GM12872 (cell line): Measurements from ENCODE around the gene LSM7.

Experiments used
- TF ChIP-seq, protein P1 (sequence below): IDR thresholded peaks from 3 replicates; pipeline ENCODE4 v1.5.1; 2011; ENCODE audit warnings: low read depth, mild to moderate bottlenecking, low read length, moderate library complexity; ENCODE audit not compliant: insufficient read depth

LSM7 gene

DNA sequence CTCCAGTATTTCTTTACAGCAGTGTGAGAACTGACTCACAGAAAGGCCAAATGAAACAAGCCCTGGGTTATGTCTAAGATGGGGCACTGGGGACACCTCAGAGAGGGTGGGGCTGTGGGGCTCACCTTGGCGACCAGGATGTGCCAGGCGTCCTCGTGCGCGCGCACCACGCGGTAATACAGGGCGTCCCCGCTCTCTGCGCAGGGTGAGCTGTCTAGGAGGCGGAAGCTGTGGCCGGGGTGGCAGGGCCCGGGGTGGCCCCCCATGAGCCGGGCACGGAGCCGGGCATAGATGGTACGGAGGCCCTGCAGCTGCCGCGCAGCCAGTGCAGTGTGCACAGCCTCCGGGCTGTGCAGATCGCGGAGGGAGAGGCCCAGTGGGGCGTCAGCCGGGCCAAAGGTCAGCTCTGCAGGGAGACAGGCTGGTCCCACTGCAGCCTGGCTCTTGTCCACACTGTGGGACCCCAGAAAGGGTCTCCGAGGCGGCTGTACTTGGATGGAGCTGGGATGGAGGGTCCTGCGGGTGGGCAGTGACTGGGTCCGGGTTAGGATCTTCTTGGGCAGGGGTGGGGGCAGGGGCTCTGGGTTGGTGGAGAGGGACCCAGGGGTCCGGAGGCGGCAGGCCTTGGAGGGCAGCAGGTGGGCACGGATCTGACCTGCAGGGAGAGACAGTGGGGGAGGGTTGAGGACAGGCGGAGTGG, 49.8 kb downstream of the LSM7 start:
- TF ChIP-seq, protein P1, sequence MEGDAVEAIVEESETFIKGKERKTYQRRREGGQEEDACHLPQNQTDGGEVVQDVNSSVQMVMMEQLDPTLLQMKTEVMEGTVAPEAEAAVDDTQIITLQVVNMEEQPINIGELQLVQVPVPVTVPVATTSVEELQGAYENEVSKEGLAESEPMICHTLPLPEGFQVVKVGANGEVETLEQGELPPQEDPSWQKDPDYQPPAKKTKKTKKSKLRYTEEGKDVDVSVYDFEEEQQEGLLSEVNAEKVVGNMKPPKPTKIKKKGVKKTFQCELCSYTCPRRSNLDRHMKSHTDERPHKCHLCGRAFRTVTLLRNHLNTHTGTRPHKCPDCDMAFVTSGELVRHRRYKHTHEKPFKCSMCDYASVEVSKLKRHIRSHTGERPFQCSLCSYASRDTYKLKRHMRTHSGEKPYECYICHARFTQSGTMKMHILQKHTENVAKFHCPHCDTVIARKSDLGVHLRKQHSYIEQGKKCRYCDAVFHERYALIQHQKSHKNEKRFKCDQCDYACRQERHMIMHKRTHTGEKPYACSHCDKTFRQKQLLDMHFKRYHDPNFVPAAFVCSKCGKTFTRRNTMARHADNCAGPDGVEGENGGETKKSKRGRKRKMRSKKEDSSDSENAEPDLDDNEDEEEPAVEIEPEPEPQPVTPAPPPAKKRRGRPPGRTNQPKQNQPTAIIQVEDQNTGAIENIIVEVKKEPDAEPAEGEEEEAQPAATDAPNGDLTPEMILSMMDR, result no peak

DNA sequence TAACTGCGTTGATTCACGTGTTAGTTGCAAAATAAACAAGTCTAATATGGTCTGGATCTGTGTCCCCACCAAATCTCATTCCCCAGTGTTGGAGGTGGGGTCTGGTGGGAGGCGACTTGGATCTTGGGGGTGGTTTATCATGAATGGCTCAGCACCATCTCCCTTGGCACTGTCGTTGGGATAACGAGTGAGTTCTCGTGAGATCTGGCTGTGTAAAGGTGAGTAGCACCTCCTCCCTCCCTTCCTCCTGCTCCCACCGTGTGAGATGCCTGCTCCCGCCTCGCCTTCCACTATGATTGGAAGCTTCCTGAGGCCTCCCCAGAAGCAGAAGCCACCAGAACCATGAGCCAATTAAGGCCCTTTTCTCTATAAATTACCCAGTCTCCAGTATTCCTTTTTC, 51.2 kb downstream of the LSM7 start:
- TF ChIP-seq, protein P1, result no peak

DNA sequence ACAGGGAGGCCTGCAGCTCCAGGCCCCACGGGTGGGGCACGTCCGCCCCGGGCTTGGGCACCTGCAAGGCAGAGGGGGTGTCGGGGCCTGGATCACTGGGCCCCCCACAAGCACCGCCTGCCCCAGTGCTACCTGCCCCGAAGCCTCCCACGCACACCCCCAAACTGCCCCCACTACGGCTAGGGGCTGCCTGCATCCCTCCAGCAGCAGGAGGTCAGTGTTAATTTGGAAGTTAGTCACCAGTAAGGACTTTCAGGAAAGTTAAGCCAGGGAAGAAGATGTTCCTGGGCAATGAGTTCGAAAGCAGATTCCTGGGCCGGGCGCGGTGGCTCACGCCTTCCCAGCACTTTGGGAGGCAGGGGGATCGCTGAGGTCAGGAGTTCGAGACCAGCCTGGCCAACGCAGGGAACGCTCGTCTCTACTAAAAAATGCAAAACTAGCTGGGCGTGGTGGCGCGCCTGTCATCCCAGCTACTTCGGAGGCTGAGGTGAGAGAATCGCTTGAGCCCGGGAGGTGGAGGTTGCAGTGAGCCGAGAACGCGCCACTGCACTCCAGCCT, 51.9 kb downstream of the LSM7 start:
- TF ChIP-seq, protein P1, result no peak

DNA sequence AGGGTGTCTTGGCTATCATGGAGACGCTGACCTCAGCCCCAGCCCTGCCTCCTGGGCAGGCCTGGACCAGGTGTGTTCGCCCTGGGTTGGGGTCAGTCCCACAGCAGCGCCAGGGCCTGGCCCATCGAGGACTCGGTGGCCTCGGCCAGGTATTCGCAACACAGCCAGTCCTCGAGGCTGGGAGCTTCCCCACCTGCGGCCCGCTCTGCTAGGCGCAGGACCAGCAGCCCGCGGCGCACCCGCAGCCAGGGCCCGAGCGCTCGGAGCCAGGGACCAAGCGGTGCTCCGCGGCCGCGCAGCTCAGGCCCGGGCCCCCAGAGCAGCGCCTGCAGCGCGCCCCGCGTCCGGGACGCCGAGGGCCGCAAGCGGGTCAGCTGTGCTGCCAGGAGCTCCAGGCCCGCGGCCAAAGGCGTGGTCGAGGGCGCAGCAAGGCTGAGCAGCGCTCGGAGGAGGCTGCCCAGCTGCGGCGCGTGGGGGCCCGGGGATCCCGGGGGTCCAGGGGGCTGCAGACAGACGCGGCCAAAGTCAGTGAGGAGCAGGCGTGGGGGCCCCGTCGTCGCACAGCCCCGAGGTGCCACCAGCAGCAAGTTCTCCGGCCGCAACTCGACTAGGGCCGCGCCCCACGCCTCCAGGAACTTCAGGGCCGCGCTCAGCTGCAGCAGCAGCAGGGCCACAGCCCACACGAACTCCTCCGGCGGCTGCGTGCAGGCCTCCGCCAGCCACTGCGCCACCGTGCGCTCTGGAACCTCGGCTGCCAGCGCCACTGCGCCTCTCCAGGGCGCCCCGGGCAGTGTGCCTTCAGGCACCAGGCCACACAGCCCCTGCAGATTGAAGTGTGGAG, 52.6 kb downstream of the LSM7 start:
- TF ChIP-seq, protein P1, result no peak

DNA sequence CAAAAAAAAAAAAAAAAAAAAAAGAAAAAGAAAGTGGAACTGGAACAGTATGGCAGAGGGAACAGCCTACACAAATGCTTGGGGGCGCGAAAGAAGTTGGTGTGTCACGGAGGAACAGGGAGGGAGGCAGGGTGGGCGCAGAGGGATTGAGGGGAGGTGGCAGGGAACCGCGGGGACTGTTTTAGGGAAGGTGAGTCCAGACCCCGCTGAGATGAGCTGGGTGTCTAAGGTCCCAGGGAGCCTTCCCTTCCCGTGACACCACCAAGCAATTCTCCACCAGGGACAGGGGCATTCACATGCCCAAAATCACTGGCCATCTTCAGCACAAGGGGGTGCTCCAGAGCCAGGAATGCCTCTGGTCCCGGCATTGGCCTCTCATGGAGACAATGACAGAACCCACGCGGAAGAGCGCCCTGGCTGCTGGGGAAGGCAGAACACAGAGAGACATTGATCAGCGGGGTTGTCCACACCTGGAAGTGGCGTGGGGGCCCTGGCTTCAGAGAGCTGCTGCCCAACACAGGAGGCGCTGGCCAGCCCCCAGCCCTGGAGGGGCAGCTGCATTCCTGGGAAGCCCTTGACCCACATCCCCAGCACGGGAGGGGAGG, 53.4 kb downstream of the LSM7 start:
- TF ChIP-seq, protein P1, result peak; percentile 55; the same call in 2 of the 3 replicates

DNA sequence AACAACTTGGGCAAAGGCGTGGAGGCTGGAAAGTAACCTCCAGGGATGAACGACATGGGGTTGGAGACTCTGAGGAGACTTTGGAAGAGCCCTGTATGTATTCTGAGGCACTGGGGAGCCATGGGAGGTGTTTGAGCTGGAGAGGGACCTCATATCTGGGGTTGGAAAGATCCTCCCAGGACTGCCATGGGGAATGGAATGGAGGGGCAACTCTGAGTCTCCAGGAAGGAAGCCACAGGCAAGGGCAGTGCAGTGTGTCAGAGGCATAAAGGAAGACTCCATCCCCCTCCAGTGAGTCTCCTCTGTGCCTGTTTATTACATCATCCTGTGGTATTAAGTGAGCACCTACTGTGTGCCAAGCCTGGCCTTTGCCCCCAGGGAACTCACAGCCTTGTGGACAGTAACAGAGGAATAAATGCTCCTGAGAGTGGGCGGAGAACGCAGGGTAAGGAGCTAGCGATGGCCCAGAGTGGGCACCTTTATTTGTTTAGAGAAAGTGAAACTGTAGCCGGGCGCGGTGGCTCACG, 54.1 kb downstream of the LSM7 start:
- TF ChIP-seq, protein P1, result no peak
